HG03469 (cell line): ENCODE data around the gene OR51B6.
"Not testable (repeated sequence)": the region's sequence is repeated elsewhere in the genome, so short reads cannot be mapped to it uniquely, and the experiment has no call there.

Experiments
- ATAC-seq: cut with Tn5 transposase; IDR thresholded peaks from one replicate; pipeline ENCODE4 v1.9.1; 2021; ENCODE audit warnings: mild to moderate bottlenecking, moderate library complexity, moderate number of reproducible peaks; ENCODE audit not compliant: unreplicated experiment

OR51B6 gene, protein sequence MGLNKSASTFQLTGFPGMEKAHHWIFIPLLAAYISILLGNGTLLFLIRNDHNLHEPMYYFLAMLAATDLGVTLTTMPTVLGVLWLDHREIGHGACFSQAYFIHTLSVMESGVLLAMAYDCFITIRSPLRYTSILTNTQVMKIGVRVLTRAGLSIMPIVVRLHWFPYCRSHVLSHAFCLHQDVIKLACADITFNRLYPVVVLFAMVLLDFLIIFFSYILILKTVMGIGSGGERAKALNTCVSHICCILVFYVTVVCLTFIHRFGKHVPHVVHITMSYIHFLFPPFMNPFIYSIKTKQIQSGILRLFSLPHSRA

DNA sequence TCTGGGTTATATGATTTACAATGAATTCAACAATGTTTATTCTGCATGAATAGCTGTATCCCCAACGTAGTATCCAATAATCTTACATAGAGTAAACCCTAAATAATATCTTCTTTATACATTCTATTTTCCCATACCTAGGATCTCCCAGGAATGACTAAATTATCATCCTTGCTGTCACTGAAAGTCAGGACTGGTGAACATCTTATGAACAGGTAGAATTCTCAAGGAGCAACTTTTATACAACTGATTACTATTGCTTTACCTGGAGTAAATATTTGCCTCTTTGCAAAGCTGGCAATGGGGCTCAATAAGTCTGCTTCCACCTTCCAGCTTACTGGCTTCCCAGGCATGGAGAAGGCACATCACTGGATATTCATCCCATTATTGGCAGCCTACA is at the start of gene OR51B6:
Gene OR51B6 (plus strand): TSS at position 301 of the 400 bp plus-strand sequence. CDS start 0 bp downstream, at position 301.
- no peak for ATAC-seq

DNA sequence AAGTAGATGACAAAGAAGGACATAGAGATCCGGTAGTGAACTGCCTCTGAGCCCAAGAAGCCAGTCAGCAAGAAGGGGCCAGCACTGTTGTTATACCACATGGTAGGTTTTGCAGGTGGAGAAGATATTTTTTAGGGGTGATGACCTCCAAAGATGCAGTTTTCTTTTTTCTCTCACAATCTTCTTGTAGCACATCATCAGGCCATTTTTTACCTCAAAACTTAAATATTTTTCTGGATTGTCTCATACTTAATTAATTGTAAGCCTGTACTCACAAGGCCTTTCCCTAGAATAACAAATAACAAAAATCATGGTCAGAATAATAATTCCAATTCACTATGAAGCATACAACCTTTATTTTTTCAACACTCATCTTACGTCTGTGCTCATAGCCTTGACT is 49.5 kb upstream of the OR51B6 start, which contains the start of gene OR51B4:
Gene OR51B4 (minus strand): TSS at position 101 of the 400 bp plus-strand sequence. CDS start 0 bp downstream, at position 101.
- ATAC-seq = no peak

DNA sequence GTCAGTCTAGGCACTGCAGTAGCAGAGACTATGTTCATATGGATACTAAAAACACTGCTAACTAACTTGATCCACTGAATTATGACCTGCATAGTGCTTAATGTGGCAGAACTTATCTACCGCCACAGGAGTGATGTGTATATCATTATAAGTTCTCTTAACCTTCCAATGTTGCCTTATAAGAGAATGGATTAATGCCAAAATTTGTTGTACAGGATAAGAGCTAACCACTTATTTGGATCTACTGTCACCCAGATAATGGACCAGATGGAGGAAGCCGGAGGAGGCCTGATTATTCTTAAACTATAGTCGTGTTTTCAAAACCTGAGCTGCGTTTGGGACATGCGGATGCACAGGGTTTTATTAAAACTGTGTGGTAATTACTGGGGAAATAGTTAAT is 47.7 kb upstream of the OR51B6 start:
- no peak for ATAC-seq

DNA sequence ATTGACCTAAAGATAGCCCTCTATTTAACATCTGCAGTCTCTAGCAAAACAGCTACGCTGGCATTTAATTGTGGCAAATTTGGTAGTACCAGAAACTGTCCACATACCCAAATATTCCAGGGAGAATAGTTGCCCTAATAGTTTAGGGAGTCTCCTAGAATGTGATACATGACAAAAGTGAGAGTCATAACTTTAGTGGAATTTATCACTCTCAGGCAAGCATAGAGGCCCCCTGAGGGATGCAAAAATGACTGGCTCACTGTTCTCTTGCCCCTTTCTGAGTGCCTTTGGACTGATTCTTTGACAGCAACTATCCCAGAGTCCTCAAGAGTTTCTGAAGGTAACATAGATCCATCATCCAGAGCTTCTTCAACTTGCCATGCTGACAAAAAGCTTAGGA is 47.3 kb upstream of the OR51B6 start:
- no peak for ATAC-seq

DNA sequence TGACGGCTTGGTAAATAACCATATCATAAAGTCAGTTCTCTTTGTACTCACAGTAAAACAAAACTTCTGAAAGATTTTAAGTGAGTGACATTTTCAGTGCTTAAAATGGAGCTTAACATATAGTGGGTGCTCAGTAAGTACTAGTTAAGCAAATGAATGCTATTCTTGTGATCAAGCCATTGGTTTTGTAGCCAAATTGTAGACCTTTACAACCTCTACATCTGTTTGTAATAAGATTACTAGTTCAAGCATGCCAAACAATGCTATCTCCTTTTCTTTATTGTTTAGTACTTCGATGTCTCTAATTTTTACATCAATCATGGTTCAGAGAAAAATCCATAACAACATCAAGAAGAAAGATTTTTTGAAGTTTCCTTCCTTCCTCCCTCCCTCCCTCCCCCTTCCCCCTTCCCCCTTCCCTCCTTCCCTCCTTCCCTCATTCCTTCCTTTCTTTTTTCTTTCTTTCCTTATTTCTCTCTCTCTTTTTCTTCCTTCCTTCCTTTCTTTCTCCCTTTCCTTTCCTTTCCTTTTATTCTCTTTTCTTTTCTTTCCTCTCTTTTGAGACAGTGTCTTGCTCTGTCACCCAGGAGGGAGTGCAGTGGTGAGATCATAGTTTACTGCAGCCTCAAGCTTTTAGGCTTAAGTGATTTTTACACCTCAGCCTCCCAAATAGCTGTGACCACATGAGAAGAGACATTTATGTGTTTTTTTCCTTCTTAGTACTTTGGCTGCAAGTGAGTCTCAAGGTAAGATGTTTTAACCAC is 43.9 kb upstream of the OR51B6 start:
- ATAC-seq = no peak

DNA sequence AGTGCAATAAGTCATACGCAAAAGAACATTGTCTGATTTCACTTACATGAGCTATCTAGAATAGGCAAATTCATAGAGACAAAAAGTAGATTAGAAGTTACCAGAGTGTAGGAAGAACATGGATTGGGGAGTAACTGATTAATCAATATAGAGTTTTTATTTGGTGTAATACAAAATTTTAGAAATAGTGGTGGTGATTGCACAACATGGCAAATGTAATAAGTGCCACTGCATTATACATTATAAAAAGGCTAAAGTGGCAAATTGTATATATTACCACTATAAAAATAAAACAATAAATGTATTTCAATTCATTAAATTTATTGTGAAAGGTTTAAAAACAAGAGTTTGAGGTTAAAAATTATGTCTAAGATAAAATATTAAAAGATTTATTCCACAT is 40.9 kb upstream of the OR51B6 start:
- ATAC-seq = no peak

DNA sequence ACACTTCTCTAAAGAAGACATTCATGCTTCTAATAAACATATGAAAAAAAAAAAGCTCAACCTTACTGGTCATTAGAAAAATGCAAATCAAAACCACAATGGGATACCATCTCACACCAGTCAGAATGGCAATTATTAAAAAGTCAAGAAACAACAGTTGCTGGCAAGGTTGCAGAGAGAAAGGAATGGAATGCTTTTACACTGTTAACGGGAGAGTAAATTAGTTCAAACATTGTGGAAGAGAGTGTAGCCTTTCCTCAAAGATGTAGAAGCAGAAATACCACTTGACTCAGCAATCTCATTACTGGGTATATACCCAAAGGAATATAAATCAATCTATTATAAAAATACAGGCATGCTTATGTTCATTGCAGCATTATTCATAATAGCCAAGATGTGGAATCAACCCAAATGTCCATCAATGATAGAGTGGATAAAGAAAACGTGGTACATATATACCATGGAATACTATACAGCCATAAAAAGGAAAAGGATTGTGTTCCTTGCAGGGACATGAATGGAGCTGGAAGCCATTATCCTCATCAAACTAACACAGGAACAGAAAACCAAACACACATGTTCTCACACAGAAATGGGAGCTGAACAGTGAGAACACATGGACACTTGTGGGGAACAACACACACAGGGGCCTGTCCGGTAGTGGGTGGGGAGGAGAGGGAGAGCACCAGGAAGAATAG is 37.8 kb upstream of the OR51B6 start:
- ATAC-seq = not testable (repeated sequence)

DNA sequence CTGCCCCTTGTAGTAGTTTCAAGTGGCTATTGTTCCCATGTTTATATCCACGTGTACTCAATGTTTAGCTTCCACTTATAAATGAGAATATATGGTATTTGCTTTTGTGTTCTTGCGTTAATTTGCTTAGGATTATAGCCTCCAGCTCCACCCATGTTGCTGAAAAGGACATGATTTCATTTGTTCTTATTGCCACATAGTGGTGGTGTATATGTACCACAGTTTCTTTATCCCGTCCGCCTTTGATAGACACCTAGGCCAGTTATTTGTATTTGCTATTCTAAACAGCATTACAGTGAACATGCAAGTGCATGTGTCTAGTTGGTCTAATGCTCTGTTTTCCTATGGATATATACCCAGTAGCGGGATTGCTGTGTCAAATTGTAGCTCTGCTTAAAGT is 34.0 kb upstream of the OR51B6 start:
- no peak for ATAC-seq

DNA sequence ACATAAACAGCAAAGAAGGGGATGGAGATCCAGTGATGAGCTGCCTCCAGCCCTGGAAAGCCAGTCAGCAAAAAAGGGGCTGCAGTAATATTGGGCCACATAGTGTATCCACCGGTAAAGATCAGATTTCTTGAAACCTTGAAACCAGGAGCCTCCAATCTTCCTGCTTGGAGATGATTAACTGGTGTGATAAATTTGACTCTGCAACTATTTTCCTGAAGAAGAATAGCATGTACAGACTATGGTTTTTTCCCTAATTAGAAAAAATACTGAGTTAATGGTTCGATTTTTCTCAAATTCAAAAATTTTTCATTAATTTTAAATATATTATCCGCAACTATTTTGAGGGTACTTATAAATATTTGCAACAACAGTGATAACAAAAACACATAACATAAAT is 27.1 kb upstream of the OR51B6 start, which contains the start of gene OR51B2:
Gene OR51B2 (minus strand): TSS at position 101 of the 400 bp plus-strand sequence. CDS start 0 bp downstream, at position 101.
- ATAC-seq = no peak

DNA sequence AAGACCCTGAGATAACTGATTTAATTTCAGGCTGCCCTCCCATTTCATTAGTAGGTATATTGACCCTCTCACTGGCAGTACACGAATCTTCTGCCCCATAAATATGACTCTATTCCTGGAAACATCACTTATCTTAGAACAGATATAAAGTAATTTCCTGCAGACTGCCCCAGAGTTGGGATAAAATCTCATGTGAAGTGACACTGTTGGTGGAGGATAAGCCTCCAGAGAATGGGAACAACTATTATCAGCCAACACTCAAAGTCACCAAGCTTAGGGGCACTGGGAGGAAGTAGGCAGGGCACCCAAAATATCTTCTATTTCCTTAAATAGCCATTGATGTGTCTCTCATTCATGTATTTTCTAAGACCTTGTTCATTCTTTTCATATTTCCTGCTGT is 16.1 kb upstream of the OR51B6 start:
- no peak for ATAC-seq

DNA sequence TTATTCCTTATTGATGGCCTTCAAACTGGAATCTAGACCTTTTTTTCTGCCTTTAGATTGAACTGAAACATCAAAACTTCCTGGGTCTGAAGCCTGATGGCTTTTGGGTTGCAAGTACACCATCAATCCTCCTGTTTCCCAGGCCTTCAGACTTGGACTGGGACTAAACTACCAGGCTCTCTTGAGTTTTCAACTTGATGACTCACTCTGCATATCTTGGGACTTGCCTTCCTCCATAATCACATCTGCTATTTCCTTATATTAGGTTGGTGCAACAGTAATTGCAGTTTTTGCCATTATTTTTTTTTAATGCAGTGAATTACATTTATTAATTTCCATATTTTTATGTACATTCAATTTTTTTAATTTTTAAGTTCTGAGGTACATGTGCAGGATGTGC is 15.0 kb upstream of the OR51B6 start:
- ATAC-seq = no peak

DNA sequence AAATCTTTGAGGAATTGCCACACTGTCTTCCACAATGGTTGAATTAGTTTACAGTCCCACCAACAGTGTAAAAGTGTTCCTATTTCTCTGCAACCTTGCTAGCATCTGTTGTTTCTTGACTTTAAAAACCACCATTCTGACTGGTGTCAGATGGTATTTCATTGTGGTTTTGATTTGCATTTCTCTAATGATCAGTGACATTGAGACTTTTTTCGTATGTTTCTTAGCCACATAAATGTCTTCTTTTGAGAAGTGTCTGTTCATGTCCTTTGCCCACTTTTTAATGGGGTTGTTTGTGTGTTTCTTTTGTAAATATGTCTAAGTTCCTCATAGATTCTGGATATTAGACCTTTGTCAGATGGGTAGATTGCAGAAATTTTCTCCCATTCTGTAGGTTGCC is 14.1 kb upstream of the OR51B6 start:
- ATAC-seq = not testable (repeated sequence)

DNA sequence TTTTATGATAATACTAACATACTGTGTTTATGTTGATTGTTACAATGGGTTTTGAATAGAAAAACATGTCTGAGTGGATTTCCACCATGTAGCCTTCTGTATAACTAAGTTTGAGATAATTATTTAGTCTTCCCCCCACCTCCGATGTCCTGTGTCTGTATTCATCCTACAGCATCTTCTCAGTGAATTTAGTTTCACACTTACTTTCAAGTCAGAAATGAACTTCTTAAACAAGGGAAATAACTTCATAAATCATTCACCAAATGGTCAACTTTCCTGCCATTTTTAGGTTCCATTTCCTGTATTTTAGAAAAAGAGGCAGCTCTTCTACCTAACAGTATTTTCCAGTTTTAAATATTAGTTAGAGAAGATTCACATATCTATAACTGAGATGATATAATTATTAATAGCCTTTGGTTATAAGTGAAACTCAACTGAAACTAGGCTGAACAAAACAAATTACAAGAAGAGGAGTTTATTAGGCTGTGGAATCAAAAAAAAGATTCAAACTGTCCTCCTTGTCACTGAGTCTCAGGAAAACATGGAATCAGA is 11.5 kb upstream of the OR51B6 start:
- ATAC-seq = peak; percentile 68

DNA sequence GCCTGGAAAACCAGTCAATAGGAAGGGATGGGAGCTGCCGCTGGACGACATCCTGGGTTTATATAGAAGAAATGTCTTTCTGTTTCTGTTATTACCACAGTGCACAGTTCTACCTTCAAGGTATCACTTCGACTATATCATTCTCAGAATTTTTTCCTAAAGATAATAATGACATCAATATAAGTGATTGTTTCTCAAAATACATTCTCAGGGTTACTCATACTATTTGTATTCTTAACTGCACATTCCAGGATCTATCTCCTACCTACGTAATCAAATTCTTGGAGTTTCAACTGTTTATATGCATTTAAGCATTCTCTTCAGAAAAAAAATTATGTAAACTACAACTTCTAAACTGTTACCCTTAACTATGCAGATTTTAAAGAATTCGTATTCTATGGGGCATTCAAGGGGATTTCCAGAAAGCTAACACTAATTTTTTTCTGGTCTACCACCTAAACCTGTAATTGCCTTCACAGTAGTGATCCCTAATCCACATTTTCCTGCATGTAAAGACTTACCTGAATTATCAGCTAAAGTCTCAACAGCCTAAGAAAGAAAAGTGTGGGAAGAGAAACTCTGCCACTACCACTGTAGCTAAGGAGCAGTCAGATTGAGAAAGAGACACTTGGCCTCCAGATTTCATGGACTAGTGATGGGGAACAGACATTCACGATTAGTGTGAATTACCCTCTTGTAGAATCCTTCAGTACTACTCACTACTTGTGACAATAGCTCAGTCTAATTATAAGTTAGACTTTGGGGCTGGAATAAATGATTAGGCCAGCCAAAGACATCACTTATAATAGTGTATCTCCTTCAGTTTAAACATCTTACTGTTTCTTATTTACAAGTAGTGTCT is 7.6 kb upstream of the OR51B6 start, which contains the start of gene OR51B5:
Gene OR51B5 (minus strand): TSS at position 51 of the 862 bp plus-strand sequence. CDS start 0 bp downstream, at position 51.
- no peak for ATAC-seq

DNA sequence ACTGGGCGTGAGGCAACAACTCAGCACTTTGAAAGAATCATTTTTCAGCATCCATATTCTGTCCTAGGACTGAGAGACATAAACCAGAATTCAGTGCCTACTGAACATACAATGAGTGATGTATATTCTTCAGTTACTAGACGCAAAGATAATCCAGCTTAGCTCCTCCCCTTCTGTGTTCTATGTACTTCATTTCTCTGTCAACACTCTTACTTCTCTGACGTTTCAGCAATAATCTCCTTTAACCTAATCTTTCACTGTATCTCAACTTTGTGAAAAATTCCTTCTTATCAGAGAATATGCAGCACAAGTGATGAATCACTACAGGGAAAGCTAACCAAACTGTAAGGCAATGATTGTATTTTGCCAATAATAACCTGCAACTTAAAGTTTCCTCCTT is 5.5 kb upstream of the OR51B6 start:
- no peak for ATAC-seq

DNA sequence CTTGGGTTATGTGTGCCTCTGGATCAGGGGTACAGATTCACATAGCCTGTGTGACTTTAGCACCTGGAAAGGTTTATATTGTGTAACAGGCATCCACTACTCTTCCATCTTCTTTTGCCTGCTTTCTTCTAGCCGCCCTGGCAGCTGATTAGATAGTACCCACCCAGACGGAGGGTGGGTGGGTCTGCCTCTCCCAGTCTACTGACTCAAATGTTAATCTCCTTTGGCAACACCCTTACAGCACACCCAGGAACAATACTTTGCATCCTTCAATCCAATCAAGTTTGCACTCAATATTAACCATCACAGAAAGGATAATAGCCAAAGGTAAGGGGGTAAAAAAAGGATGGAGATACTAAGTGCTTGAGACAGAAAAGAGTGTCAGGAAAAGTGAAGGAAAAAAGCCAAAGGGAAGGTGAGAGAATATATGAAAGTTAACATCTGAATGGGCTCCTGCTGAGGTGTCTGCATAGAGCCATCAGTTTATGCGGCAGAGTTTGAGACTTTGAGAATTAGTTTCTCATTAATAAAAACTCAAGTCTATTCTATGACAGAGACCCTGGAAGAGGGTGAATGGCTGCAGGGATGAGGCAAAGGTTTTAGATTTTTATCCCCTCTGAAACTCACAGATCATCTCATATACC is 2.6 kb upstream of the OR51B6 start:
- ATAC-seq = no peak

DNA sequence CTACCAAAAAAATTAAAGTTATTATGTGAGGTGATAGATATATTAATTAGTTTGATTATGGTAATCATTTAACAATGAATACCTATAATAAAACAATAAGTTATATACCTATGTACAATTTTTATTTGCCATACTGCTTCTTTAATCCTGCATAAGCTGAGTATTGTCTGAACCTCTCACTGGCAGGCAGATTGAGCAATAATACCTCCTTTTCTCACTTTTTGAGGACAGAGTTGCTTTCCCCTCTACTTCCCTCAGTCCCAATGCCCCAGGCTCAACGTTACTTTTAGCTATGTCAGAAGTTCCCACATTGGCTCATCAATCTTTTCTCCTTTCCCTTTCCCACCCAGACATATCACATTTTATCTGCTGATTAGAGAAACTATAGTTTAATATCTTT is 1.8 kb upstream of the OR51B6 start:
- ATAC-seq = no peak

DNA sequence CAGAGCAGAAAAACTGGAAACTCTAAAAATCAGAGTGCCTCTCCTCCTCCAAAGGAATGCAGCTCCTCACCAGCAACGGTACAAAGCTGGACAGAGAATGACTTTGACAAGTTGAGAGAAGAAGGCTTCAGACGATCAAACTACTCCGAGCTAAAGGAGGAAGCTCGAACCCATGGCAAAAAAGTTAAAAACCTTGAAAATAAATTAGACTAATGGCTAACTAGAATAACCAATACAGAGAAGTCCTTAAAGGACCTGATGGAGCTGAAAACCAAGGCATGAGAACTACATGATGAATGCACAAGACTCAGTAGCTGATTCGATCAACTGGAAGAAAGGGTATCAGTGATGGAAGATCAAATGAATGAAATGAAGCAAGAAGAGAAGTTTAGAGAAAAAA is 4.7 kb downstream of the OR51B6 start:
- not testable (repeated sequence) for ATAC-seq

DNA sequence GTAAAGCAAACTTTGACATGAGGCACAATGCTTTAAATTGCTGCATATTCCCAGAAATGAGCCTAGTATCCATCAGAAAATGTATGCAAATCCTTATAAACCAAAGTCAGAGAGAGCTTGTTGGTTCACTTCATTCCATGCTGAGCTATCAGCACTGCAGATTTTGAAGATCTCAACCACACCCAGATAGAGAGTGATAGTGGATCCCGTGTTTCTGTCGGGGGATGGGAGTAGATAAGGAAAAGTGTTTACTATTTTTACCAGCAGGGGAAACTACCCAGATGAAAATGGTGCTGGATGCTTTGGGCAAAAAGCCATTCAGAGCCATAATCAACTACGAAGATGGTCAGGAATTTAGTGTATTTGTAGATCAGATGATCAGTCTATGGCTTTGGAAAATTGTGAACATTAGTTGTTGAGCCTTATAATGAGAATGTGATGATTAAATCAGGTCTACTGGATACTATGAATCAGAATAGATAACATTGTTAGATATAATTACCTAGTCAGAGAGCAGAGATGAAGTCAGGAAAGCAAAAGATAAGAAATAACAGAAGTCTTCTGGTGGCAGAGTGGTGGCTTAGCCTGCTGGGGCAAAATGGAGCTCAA is 10.8 kb downstream of the OR51B6 start:
- no peak for ATAC-seq
